Measurements from ENCODE around the gene GRK6. TPM values are rescaled to one million over a fixed set of nuclear protein-coding genes. Genes with fewer than 3 reads are reported as not detected.
A peak's percentile ranks its signal among the peaks of the same experiment; 100 is the strongest.

Gene GRK6
- total and polyA plus RNA-seq, 9 of the 15 experiments (the other 6 are each of a cell fraction or from before 2014, with no cell fraction given), result 0.63 to 122 (median 44.5) TPM

DNA sequence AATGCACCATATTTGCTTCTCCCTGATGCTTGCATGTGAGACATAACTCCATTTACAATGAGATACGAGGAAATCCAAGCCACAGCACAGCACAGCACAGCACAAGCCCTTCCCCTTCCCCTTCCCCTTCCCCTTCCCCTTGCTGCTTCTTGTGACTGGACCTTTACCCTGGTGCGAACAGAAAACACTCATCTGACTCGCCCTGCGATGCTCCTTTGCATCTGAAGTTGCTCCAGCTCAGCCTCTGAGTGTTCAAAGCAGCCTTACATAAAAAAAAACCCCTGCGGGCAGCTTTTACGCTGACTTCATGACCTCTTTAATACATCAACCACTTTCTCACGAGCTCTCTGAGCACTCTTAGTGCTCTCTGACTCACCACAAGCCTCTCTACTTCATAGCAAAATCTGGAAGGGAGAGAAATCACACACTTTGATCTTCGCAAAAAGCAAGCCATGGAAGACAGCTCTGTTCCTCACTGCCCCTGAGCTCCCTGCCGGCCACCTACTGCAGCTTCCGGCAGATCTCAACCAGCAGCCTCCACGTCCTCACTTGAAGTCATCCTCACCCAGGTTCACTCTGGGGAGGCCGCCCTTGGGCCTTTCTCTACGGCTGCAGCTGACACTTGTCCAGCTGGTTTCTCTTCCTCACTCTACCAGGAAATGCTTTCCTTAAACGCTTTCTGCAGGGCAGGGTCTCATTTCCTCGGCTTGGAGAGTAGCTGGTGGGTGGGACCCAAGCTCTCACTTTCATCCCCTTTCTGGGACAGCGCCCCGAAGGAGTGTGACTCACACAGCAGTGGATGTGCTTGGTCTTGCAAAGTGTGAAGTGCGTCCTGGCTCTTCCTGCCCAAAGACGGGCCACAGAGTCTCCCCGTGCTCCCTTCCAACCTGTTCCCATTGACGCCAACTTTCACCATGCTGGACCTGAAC is 37.0 kb upstream of the GRK6 start:
- H3K9ac ChIP-seq (ENCODE audit: insufficient read depth in 1 of 2, low read depth in 2 of 2, low read length in 2 of 2), result peak overlapping the region; percentile 3 to 57; a peak in 2 of 4 replicates
- FAIRE-seq, result no peak
- TF ChIP-seq NFYB (IDR thresholded peaks at IDR 0.05; ENCODE audit: extremely low read depth, insufficient read length), result no peak
- TF ChIP-seq CBFB (CRISPR knock-in tag; IDR thresholded peaks at IDR 0.05), result 0 out of 2 replicates have a peak, but pooled peaks have one; percentile 6
- in situ Hi-C loops (cut with MboI), result loop anchor here (5.0 to 10.0 kb wide), 2 partner anchors 58 to 675 kb away; partner anchors contain the start of gene PRR7
- intact Hi-C loops (cut with micrococcal nuclease), result loop anchor here (1.0 kb wide), 3 partner anchors 19 to 71 kb away; no protein-coding TSS in a partner anchor
- CTCF ChIA-PET (ENCODE audit: low intra/inter-chr PET ratio), result interaction anchor here (0.6 to 4.6 kb wide), 7 partner anchors 20 to 111 kb away, joined by 3 to 78 read pairs (median 4); no protein-coding TSS in a partner anchor
- POLR2A ChIA-PET, result interaction anchor here (0.5 to 2.0 kb wide), 6 partner anchors 14 to 47 kb away, joined by 3 to 7 read pairs (median 4); no protein-coding TSS in a partner anchor
- no peaks in the 10 kb centered on the region for H3K36me3 ChIP-seq (ENCODE audit: control insufficient read depth, insufficient read depth, low read length)
- no peaks in the 10 kb centered on the region for H3K79me2 ChIP-seq (ENCODE audit: control insufficient read depth, insufficient read depth, low read length)
- no peaks in the 10 kb centered on the region for H3K9me1 ChIP-seq (ENCODE audit: control insufficient read depth, insufficient read depth, low read length)
- H2AFZ ChIP-seq (ENCODE audit: low read depth, low read length), result peak overlapping the region; percentile 94
- H3K4me3 ChIP-seq, result no peak overlapping the region
- no peaks in the 10 kb centered on the region for H3K9me3 ChIP-seq (replicated peaks; ENCODE audit: control insufficient read depth, insufficient read depth, low read depth, low read length)
- no peak for ATAC-seq
- WGBS (ENCODE audit: insufficient coverage, low coverage, missing lambda C conversion rate), result 55% methylated on average over 20 of the region's 21 CpGs
- H4K20me1 ChIP-seq (replicated peaks; ENCODE audit: control insufficient read depth, insufficient read depth, low read length), result no peaks in the 10 kb centered on the region
- peaks cover 7 to 16% of the 10 kb centered on the region in 2 experiments; a peak in 3 of 5 replicates for H3K4me1 ChIP-seq (replicated peaks in 1 of 2; ENCODE audit: control insufficient read depth in 2 of 2, insufficient read depth in 2 of 2, low read length in 2 of 2)
- H3K27me3 ChIP-seq (ENCODE audit: control insufficient read depth in 2 of 2, insufficient read depth in 2 of 2, low read length in 2 of 2), result peaks cover 0 to 12% of the 10 kb centered on the region in 2 experiments; a peak in 2 of 5 replicates
- no TSS peak for BruUV-seq (replicated peaks)
- no peak overlapping the region for H3K27ac ChIP-seq (ENCODE audit: extremely low read depth, low read depth, low read length)
- DNase-seq (ENCODE audit: extremely low read depth in 1 of 4, low spot score in 3 of 4), result no peak
- H3K4me2 ChIP-seq (ENCODE audit: insufficient read depth, low read length), result no peak overlapping the region

Data from K562 (cell line).